ENCODE measurements around the gene CCR5.
"Not testable (repeated sequence)": the region's sequence is repeated elsewhere in the genome, so short reads cannot be mapped to it uniquely, and the experiment has no call there.

Gene CCR5

GRCh38 chr3:46370839-46371518 lies at the start of gene CCR5:
TSS of gene CCR5 (plus strand) at chr3:46370946. CDS start at chr3:46372903, 1,957 bp downstream.
- DNase-seq (ENCODE audit: low read depth) = no peak

DNA sequence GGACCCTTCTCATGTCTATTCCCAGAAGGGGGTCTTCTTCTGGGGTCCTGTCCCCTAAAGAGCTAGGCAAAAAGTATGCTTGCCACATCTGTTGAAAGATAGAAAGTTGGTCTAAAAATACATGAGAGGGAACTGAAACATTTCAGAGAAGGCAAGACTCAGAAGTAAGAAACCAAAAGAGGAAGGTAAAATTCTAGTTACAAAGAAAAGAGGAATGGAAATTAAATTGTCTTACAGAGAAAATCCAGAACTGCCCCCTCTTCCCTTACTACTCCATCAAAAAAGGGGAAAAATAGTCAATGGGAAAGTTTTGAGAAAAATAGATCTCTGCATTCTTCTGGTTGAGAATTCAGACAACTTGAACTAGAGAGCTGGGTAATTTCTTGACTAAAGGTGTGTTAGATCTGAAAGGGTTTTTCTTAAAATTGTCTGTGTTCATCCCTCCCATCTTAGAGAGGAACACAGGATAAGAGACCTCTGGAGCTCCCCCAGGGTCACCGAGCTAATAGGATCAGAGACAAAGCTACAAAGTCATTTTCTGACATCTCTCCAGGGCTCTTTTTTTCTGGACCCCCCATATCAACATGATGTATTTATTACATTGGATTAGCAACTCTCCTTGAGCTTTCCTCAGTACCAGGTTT lies 49.2 kb upstream of the CCR5 start:
- DNase-seq (ENCODE audit: low read depth) = no peak

DNA sequence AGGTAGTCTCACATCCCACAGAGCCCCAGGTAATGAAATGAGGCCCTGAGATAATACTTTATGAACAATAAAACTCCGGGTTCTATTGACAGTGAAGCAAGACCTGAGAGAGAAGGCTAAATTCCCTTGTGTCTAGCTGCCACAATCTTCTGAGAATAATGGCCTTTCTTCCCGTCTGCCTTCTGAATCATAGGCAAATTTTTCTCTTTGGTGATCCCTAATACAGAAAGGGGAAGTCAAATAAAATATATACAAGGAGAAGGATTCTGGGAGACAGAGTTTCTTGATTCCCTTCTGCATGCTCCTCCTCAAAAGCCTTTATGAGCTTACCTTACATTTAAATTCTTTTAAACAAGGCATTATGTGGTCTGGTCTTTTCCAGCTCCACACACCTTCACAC lies 46.7 kb upstream of the CCR5 start:
- DNase-seq (ENCODE audit: low read depth) = no peak

GRCh38 chr3:46325645-46326300 lies 45.0 kb upstream of the CCR5 start:
- DNase-seq (ENCODE audit: low read depth) = no peak

DNA sequence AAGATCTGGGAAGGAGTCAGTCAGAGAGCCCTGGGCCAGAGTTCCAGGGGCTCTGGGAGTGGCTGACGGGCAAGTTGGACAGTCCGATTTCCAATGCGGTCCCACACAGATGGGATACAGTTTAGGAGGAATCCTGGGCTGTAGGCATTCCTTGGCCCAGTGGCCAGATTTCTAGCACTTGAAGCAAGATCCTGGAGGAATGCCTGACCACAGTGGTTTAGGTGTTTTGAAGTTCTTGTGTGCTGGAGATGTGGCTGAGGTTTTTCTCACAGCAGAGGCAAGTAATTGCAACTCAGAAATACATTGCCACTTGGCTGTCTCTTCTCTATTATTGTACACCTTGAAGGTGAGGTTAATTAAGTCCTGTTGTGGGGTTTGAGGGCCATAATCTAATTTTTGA lies 40.1 kb upstream of the CCR5 start:
- DNase-seq (ENCODE audit: low read depth) = not testable (repeated sequence)

- no peak for DNase-seq (ENCODE audit: low read depth)
Measured at GRCh38 chr3:46334741-46335478, 35.8 kb upstream of the CCR5 start.

DNA sequence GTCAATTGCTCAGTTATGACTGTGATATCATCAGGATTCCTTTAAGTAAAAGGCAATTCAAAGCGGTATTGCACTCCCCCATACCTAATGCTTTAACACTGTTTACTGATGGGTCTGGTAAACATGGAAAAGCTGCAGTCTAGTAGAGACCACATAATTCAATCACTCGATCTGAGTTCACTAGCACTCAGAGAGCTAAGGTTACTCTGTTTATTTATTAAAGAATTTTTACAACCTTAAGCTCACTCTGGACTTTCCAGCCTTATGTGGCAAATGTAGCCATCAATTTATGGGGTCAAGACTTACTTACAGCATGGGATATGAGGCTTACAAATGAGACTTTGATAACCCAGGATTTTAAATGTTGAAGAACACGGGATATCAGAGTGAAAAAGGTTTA lies 35.2 kb upstream of the CCR5 start:
- no peak for DNase-seq (ENCODE audit: low read depth)

DNA sequence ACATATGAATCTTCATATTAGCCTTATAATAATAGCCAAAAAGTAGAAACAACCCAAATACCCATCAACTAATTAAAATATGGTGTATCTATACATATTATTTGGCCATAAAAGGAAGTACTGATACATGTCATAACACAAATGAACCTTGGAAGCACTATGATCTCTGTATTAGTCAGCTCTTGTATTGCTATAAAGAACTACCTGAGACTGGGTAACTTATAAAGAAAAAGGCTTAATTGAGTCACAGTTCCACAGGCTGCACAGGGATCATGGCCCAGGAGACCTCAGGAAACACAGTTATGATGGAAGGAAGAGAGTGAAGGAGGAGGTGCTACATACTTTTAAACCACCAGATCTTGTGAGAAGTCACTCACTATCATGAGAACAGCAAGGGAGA lies 32.8 kb upstream of the CCR5 start:
- no peak for DNase-seq (ENCODE audit: low read depth)

- no peak for DNase-seq (ENCODE audit: low read depth)
Measured at GRCh38 chr3:46338840-46339239, 31.9 kb upstream of the CCR5 start.

GRCh38 chr3:46344476-46344875 lies 26.3 kb upstream of the CCR5 start:
- no peak for DNase-seq (ENCODE audit: low read depth)

DNA sequence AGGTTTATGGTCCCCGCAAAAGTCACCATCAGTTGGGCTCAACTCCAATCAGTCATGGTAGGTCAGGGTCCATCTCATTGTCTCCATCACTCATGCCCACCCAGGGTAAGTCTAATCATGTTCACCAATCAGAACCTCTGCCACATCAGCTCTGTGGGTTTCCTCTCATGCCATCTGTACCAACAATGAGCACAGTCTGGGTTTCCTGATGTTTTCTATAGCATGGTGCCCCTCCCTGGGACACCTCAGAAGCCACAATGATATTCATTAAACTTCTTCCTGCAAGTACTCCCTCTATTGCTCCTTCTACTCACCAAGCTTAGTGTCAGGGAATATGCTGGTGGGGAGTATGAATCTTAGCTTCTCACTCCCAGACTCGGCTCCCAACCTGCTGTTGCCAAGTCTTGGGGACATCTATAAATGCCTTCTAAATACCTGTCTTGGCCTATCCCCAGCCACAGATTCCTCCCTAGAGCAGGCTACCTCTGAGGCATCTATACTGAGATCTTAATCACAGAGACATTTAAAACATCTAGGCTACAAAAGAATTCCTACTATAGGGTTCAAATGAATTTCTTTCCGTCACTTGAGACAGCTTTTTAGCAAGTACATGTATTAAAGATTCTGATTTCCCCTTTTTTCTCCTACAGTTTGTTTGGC lies 21.8 kb upstream of the CCR5 start:
- no peak for DNase-seq (ENCODE audit: low read depth)

GRCh38 chr3:46349484-46350261 lies 21.1 kb upstream of the CCR5 start:
- DNase-seq (ENCODE audit: low read depth) = no peak

DNA sequence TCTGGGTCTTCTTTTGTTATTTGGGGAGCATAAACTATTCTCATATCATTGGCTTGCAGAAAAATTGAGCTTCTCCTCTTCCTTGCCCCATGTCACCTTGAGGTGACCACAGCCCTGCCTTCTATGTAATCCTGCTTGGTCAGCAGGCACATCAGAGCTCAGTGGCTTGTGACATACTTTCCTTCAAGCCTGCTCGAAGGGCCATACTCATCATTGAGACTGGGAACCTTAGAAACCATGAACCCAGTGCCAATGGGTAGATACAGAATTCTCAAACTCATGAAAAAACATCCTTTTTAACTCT lies 20.5 kb upstream of the CCR5 start:
- no peak for DNase-seq (ENCODE audit: low read depth)

DNA sequence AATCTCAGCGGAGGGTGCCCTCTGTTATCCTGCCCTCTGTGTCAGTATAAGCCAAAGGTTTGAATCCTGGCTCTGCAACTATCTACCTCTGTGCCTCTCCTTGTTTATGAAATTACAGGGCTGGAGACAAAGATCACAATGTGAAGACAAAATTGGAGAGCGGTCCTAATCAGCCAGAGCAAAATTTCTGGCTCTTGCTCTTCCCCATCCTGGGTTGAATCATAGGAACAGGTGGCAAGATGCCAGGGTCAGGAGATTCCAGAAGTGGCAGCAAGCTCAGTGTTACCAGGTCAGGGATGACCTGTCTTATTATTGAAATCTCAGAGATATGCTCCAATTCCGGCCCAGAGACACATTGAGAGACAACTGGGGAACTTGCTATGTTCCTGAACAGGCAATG lies 19.1 kb upstream of the CCR5 start:
- DNase-seq (ENCODE audit: low read depth) = no peak

GRCh38 chr3:46353090-46353489 lies 17.7 kb upstream of the CCR5 start:
- DNase-seq (ENCODE audit: low read depth) = no peak

GRCh38 chr3:46353647-46354410 lies 16.9 kb upstream of the CCR5 start, which contains the start of gene CCR2:
TSS of gene CCR2 (plus strand) at chr3:46354111. CDS start at chr3:46357528, 3,417 bp downstream.
- DNase-seq (ENCODE audit: low read depth) = no peak

DNA sequence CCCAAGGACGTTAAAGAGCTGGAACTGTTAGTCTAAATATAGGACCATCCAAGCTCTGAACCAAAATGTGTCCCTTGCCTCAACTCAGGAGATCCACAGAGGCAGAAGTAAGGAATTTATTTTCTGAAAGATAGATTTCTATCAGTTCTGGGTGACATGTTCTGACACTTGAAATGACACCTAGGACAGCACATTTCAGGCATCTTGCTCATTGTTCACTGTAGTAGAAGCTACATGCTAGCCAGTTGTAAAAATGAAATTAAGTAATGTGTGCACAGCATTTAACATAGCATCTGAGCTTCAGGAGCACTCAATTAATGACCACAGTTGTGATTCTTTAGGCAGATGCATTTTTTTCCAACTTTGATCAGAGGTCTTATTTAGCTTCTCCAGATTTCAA lies 16.3 kb upstream of the CCR5 start:
- DNase-seq (ENCODE audit: low read depth) = no peak

- DNase-seq (ENCODE audit: low read depth) = no peak
Measured at GRCh38 chr3:46354984-46355383, 15.8 kb upstream of the CCR5 start.

DNA sequence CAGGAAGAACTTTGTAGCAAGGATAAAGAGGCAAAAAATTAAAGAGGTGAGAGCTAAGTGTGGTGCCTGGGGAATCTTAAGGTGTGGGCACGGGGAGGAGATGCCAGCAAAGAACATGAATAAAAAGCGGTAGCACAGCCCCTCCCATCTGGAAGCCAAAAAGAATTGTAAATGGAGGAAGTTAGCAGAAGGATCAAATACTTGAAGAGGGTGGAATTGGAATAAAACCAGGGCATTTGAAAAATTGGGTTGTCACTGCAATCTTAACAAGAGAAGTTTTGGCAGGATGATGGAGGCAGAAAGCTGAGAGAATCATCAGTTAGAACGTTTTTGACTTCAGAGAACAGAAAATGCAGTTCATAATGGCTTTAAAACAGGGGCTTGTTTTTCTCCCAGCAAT lies 14.5 kb upstream of the CCR5 start:
- DNase-seq (ENCODE audit: low read depth) = no peak

- no peak for DNase-seq (ENCODE audit: low read depth)
Measured at GRCh38 chr3:46356909-46357308, 13.8 kb upstream of the CCR5 start.

GRCh38 chr3:46358466-46358865 lies 12.3 kb upstream of the CCR5 start:
- no peak for DNase-seq (ENCODE audit: low read depth)
